IPS-18a (cell line): ENCODE results near the gene SMYD3.

Experiments
- H3K27ac ChIP-seq: one replicate; pipeline ENCODE4 v1.5.1; 2013; ENCODE audit warnings: low read length
- H3K27me3 ChIP-seq: one replicate; pipeline ENCODE4 v1.6.1; 2013; ENCODE audit warnings: mild to moderate bottlenecking, low read length; ENCODE audit not compliant: control insufficient read depth, insufficient read depth
- H3K36me3 ChIP-seq: one replicate; pipeline ENCODE4 v1.6.1; 2013; ENCODE audit warnings: low read depth, low read length; ENCODE audit not compliant: control insufficient read depth
- H3K4me1 ChIP-seq: one replicate; pipeline ENCODE4 v1.6.1; 2013; ENCODE audit warnings: low read depth, low read length; ENCODE audit not compliant: control insufficient read depth
- H3K4me3 ChIP-seq: one replicate; pipeline ENCODE4 v1.5.1; 2013; ENCODE audit warnings: low read length
- H3K9ac ChIP-seq: one replicate; pipeline ENCODE4 v1.6.1; 2013; ENCODE audit warnings: mild to moderate bottlenecking, low read length, moderate library complexity
- H3K9me3 ChIP-seq: one replicate; pipeline ENCODE4 v1.6.1; 2013; ENCODE audit warnings: low read depth, low read length; ENCODE audit not compliant: control insufficient read depth

SMYD3 gene

GRCh38 chr1:246427611-246428010 is 79.5 kb downstream of the SMYD3 start:
- no peaks in the 10 kb centered on the region for H3K9me3 ChIP-seq
- peaks cover 10% of the 10 kb centered on the region for H3K4me1 ChIP-seq
- no peak overlapping the region for H3K9ac ChIP-seq
- H3K36me3 ChIP-seq: no peaks in the 10 kb centered on the region
- H3K4me3 ChIP-seq: no peak overlapping the region
- H3K27ac ChIP-seq: no peak overlapping the region
- no peaks in the 10 kb centered on the region for H3K27me3 ChIP-seq

GRCh38 chr1:246425895-246426294 is 81.2 kb downstream of the SMYD3 start:
- H3K4me3 ChIP-seq: no peak overlapping the region
- no peak overlapping the region for H3K9ac ChIP-seq
- no peaks in the 10 kb centered on the region for H3K27me3 ChIP-seq
- H3K4me1 ChIP-seq: peaks cover 10% of the 10 kb centered on the region
- H3K9me3 ChIP-seq: no peaks in the 10 kb centered on the region
- no peaks in the 10 kb centered on the region for H3K36me3 ChIP-seq
- H3K27ac ChIP-seq: no peak overlapping the region

- H3K36me3 ChIP-seq: no peaks in the 10 kb centered on the region
- H3K27ac ChIP-seq: no peak overlapping the region
- H3K4me1 ChIP-seq: peaks cover 10% of the 10 kb centered on the region
- H3K9me3 ChIP-seq: no peaks in the 10 kb centered on the region
- H3K27me3 ChIP-seq: no peaks in the 10 kb centered on the region
- H3K9ac ChIP-seq: no peak overlapping the region
- H3K4me3 ChIP-seq: no peak overlapping the region
Observed at GRCh38 chr1:246425139-246425794, 81.8 kb downstream of the SMYD3 start.

- no peak overlapping the region for H3K9ac ChIP-seq
- H3K36me3 ChIP-seq: no peaks in the 10 kb centered on the region
- no peak overlapping the region for H3K27ac ChIP-seq
- H3K4me1 ChIP-seq: no peaks in the 10 kb centered on the region
- H3K27me3 ChIP-seq: no peaks in the 10 kb centered on the region
- no peak overlapping the region for H3K4me3 ChIP-seq
- no peaks in the 10 kb centered on the region for H3K9me3 ChIP-seq
Observed at GRCh38 chr1:246420300-246420699, 86.8 kb downstream of the SMYD3 start.

- Histone ChIP-seq H3K9me3 (no peaks in the 10 kb centered on the region), H3K9ac (no peak overlapping the region), H3K4me1 (no peaks in the 10 kb centered on the region), H3K27ac (no peak overlapping the region), H3K36me3 (no peaks in the 10 kb centered on the region), H3K27me3 (no peaks in the 10 kb centered on the region), H3K4me3 (no peak overlapping the region)
Observed at GRCh38 chr1:246418565-246419312, 88.3 kb downstream of the SMYD3 start.

GRCh38 chr1:246417813-246418564 is 89.1 kb downstream of the SMYD3 start:
- Histone ChIP-seq H3K36me3 (no peaks in the 10 kb centered on the region), H3K27me3 (no peaks in the 10 kb centered on the region), H3K9me3 (no peaks in the 10 kb centered on the region), H3K27ac (no peak overlapping the region), H3K4me3 (no peak overlapping the region), H3K4me1 (no peaks in the 10 kb centered on the region), H3K9ac (no peak overlapping the region)

- H3K4me1 ChIP-seq: no peaks in the 10 kb centered on the region
- no peak overlapping the region for H3K9ac ChIP-seq
- H3K27me3 ChIP-seq: no peaks in the 10 kb centered on the region
- no peaks in the 10 kb centered on the region for H3K9me3 ChIP-seq
- no peaks in the 10 kb centered on the region for H3K36me3 ChIP-seq
- H3K4me3 ChIP-seq: no peak overlapping the region
- no peak overlapping the region for H3K27ac ChIP-seq
Observed at GRCh38 chr1:246417152-246417812, 89.8 kb downstream of the SMYD3 start.

GRCh38 chr1:246416261-246416660 is 90.8 kb downstream of the SMYD3 start:
- H3K27ac ChIP-seq: no peak overlapping the region

GRCh38 chr1:246415028-246415427 is 92.1 kb downstream of the SMYD3 start:
- no peak overlapping the region for H3K27ac ChIP-seq
- no peak overlapping the region for H3K9ac ChIP-seq
- H3K9me3 ChIP-seq: no peaks in the 10 kb centered on the region
- no peaks in the 10 kb centered on the region for H3K36me3 ChIP-seq
- no peaks in the 10 kb centered on the region for H3K4me1 ChIP-seq
- no peak overlapping the region for H3K4me3 ChIP-seq
- no peaks in the 10 kb centered on the region for H3K27me3 ChIP-seq

More at GRCh38 chr1:246416261-246416660, 90.8 kb downstream of the SMYD3 start:
- H3K9me3 ChIP-seq: no peaks in the 10 kb centered on the region
- no peak overlapping the region for H3K9ac ChIP-seq
- no peaks in the 10 kb centered on the region for H3K27me3 ChIP-seq
- no peaks in the 10 kb centered on the region for H3K36me3 ChIP-seq
- H3K4me3 ChIP-seq: no peak overlapping the region
- H3K4me1 ChIP-seq: no peaks in the 10 kb centered on the region

GRCh38 chr1:246413430-246413829 is 93.6 kb downstream of the SMYD3 start:
- Histone ChIP-seq H3K4me3 (no peak overlapping the region), H3K9me3 (no peaks in the 10 kb centered on the region)

GRCh38 chr1:246404078-246404477 is 103.0 kb downstream of the SMYD3 start:
- Histone ChIP-seq H3K9ac (no peak overlapping the region), H3K4me3 (no peak overlapping the region), H3K27me3 (no peaks in the 10 kb centered on the region), H3K36me3 (no peaks in the 10 kb centered on the region), H3K9me3 (no peaks in the 10 kb centered on the region), H3K4me1 (no peaks in the 10 kb centered on the region), H3K27ac (no peak overlapping the region)

More at GRCh38 chr1:246413430-246413829, 93.6 kb downstream of the SMYD3 start:
- Histone ChIP-seq H3K4me1 (no peaks in the 10 kb centered on the region), H3K36me3 (no peaks in the 10 kb centered on the region), H3K27ac (no peak overlapping the region), H3K27me3 (no peaks in the 10 kb centered on the region), H3K9ac (no peak overlapping the region)
